K562 (cell line): ENCODE data around the gene HPN. TPM values are rescaled to one million over a fixed set of nuclear protein-coding genes. Genes with fewer than 3 reads are reported as not detected.

Experiments
- ATF3 ChIP-seq, 2 experiments: fragments of 450-650 bp in 1 of 2; sonication (generic) in 1 of 2; formaldehyde crosslinking in 1 of 2; IDR thresholded peaks in 1 of 2; conservative IDR thresholded peaks in 1 of 2; 2 replicates each; pipeline versions ENCODE4 v1.6.1 to v1.8.1; 2016 to 2023; ENCODE audit warnings: mild to moderate bottlenecking in 2 of 2, moderate library complexity in 2 of 2, inconsistent platforms in 1 of 2, missing genetic modification reagents in 1 of 2
- BRD4 ChIP-seq: fragments of 200-600 bp; sonication (generic); IDR thresholded peaks from 2 replicates; pipeline ENCODE4 v1.6.1; 2017; ENCODE audit warnings: inconsistent platforms
- CUX1 ChIP-seq: fragments of 200-800 bp; sonication (Bioruptor generic); IDR thresholded peaks from 2 replicates; pipeline ENCODE4 v1.6.1; 2016; ENCODE audit warnings: missing genetic modification characterization, missing compliant biosample characterization
- ELK1 ChIP-seq: sonication (generic); formaldehyde crosslinking; IDR thresholded peaks from 2 replicates; pipeline ENCODE4 v1.8.1; 2022; ENCODE audit warnings: missing genetic modification reagents
- EWSR1 ChIP-seq: fragments of 450-650 bp; IDR thresholded peaks from 2 replicates; pipeline ENCODE4 v1.6.1; 2018; ENCODE audit warnings: borderline replicate concordance, mild to moderate bottlenecking, low read depth, moderate library complexity; ENCODE audit not compliant: partially characterized antibody
- KAT8 ChIP-seq: fragments of 450-650 bp; IDR thresholded peaks from 2 replicates; pipeline ENCODE4 v1.6.1; 2016; ENCODE audit warnings: low read depth, mild to moderate bottlenecking
- KHSRP ChIP-seq: fragments of 450-650 bp; IDR thresholded peaks from 2 replicates; pipeline ENCODE4 v1.6.1; 2017
- MEF2D ChIP-seq: conservative IDR thresholded peaks from 2 replicates; pipeline ENCODE4 v1.6.1; 2016; ENCODE audit warnings: low read depth, missing genetic modification characterization, missing compliant biosample characterization
- NKRF ChIP-seq: fragments of 450-650 bp; IDR thresholded peaks from 2 replicates; pipeline ENCODE4 v1.6.1; 2016; ENCODE audit warnings: borderline replicate concordance
- PML ChIP-seq: IDR thresholded peaks from 2 replicates; pipeline ENCODE4 v1.6.1; 2012; ENCODE audit warnings: low read length, inconsistent platforms
- RBM15 ChIP-seq: fragments of 200-400 bp; formaldehyde crosslinking; IDR thresholded peaks from 2 replicates; pipeline ENCODE4 v1.6.1; 2018; ENCODE audit warnings: mild to moderate bottlenecking, low read length, moderate library complexity; ENCODE audit not compliant: insufficient read depth
- SOX6 ChIP-seq: fragments of 450-650 bp; IDR thresholded peaks from 2 replicates; pipeline ENCODE4 v1.6.1; 2014; ENCODE audit warnings: mild to moderate bottlenecking
- SREBF1 ChIP-seq: fragments of 150-350 bp; IDR thresholded peaks from 2 replicates; pipeline ENCODE4 v1.6.1; 2014; ENCODE audit warnings: antibody characterized with exemption, low read depth, low read length, borderline replicate concordance
- SRSF1 ChIP-seq: fragments of 200-400 bp; formaldehyde crosslinking; IDR thresholded peaks from 2 replicates; pipeline ENCODE4 v1.6.1; 2017; ENCODE audit warnings: mild to moderate bottlenecking, low read depth, low read length, moderate library complexity
- SUPT5H ChIP-seq: fragments of 450-650 bp; IDR thresholded peaks from 2 replicates; pipeline ENCODE4 v1.6.1; 2016
- ZFX ChIP-seq: sonication (generic); formaldehyde crosslinking; IDR thresholded peaks from 2 replicates; pipeline ENCODE4 v1.8.0; 2022; ENCODE audit warnings: mild to moderate bottlenecking, missing genetic modification reagents, moderate library complexity
- ZNF12 ChIP-seq: sonication (generic); formaldehyde crosslinking; IDR thresholded peaks from 2 replicates; pipeline ENCODE4 v1.4.0; 2020; ENCODE audit warnings: mild to moderate bottlenecking, missing genetic modification reagents
- ZNF239 ChIP-seq: fragments of 250-450 bp; sonication (Bioruptor Pico); IDR thresholded peaks from 2 replicates; pipeline ENCODE4 v1.4.0; 2020; ENCODE audit warnings: mild to moderate bottlenecking
- ZNF24 ChIP-seq: fragments of 450-650 bp; IDR thresholded peaks from 2 replicates; pipeline ENCODE4 v1.6.1; 2016
- ZNF347 ChIP-seq: fragments of 450-650 bp; formaldehyde crosslinking; IDR thresholded peaks from 2 replicates; pipeline ENCODE4 v1.4.0; 2020; ENCODE audit warnings: low read depth, mild to moderate bottlenecking, moderate library complexity
- polyA plus RNA-seq, 8 experiments: library from polyadenylated mRNA; depleted of rRNA in 4 of 8; stranded (reverse) in 5 of 8; unstranded in 3 of 8; fragments of >200 nt; fragmentation: Nextera tagmentation in 2 of 8; fragmentation: Illumina TruSeq in 1 of 8; extraction: Ambion mirVana in 2 of 8; extraction: Trizol in 1 of 8; gene quantifications; 2 replicates each; pipeline versions ENCODE4 v1.2.1 to v1.2.3, GENCODE V29; 2011 to 2014; ENCODE audit warnings: inconsistent platforms in 1 of 8, missing spikeins in 1 of 8
- total RNA-seq, 7 experiments: library from RNA; depleted of rRNA in 6 of 7; stranded (reverse); fragments of >200 nt in 6 of 7; fragmentation: Illumina TruSeq in 2 of 7; extraction: Trizol in 2 of 7; gene quantifications; 2 replicates each; pipeline versions ENCODE4 v1.2.1 to v1.2.3, GENCODE V29; 2011 to 2021; ENCODE audit warnings: low replicate concordance in 1 of 7

The HPN gene
- total and polyA plus RNA-seq, 9 of the 15 experiments (the other 6 are each of a cell fraction or from before 2014, with no cell fraction given): 0.10 to 0.20 TPM; not detected in 7

- peak; percentile 67 for TF ChIP-seq MEF2D (tag)
- peak; percentile 14; the same call in 1 of the 2 replicates for TF ChIP-seq ZNF239 (CRISPR knock-in tag)
- peak; percentile 87 for TF ChIP-seq SOX6
- no peak for TF ChIP-seq KHSRP
- peak; percentile 41; the same call in 1 of the 2 replicates for TF ChIP-seq ATF3 (IDR thresholded peaks at IDR 0.05)
- TF ChIP-seq ATF3 (CRISPR knock-in tag; conservative IDR thresholded peaks at IDR 0.05): no peak
- no peak for TF ChIP-seq SREBF1
- TF ChIP-seq RBM15: no peak
- peak; percentile 72 for TF ChIP-seq ZFX (CRISPR knock-in tag)
- TF ChIP-seq NKRF: no peak
- no peak for TF ChIP-seq ZNF347 (CRISPR knock-in tag)
- no peak for TF ChIP-seq BRD4
- TF ChIP-seq EWSR1: no peak
- TF ChIP-seq ELK1 (CRISPR knock-in tag): no peak
- no peak for TF ChIP-seq ZNF12 (CRISPR knock-in tag)
- TF ChIP-seq ZNF24: 0 out of 2 replicates have a peak, but pooled peaks have one; percentile 16
- TF ChIP-seq PML: no peak
- TF ChIP-seq SUPT5H: no peak
- no peak for TF ChIP-seq SRSF1
- no peak for TF ChIP-seq KAT8
- no peak for TF ChIP-seq CUX1
Measured at GRCh38 chr19:35040826-35041547, 534 bp upstream of the HPN start (continued).
